ENCODE results near the gene TSPAN9. TPM values are rescaled to one million over a fixed set of nuclear protein-coding genes. Genes with fewer than 3 reads are reported as not detected.

TSPAN9 gene
- total and polyA plus RNA-seq, 2 donors from 2014 or later = 62.4 to 81.6 TPM

DNA sequence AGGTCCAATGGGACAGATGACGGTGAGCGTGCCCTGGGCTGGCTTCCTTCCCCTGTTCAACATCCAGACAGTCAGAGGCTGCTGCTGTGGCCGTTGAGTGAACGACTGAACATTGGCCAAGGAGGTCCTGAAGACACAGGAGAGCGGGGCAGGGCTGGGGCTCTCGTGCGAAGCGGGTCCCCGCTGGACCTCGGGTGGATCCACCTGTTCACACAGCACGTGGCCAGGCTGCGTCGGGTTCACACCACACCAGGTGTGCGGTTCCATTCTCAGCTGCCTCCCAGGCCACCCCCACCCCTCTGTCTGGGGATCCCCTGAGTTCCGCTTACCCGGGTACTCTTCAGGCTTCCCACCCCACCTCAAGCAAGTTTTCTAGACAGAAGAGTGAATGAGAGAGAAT, 214.8 kb downstream of the TSPAN9 start:
- Histone ChIP-seq H3K9me3 (ENCODE audit: control insufficient read depth in 2 of 3, insufficient read depth in 1 of 3, low read length in 3 of 3) (no peaks in the 10 kb centered on the region), H3K27me3 (ENCODE audit: control insufficient read depth, insufficient read depth, low read length) (no peaks in the 10 kb centered on the region), H3K36me3 (ENCODE audit: control insufficient read depth in 2 of 3, insufficient read depth in 3 of 3, low read length in 3 of 3) (peaks cover 0 to 14% (median 8%) of the 10 kb centered on the region in 3 donors), H3K9ac (ENCODE audit: low read length in 3 of 3) (no peak overlapping the region), H3K27ac (ENCODE audit: low read depth in 2 of 2, low read length in 2 of 2) (no peak overlapping the region), H3K4me3 (ENCODE audit: low read length in 3 of 3) (no peak overlapping the region), H3K4me1 (ENCODE audit: control insufficient read depth in 2 of 3, insufficient read depth in 2 of 3, low read depth in 1 of 3, low read length in 3 of 3) (peaks cover 0 to 13% (median 0%) of the 10 kb centered on the region in 3 donors)
- TF ChIP-seq, protein P1, sequence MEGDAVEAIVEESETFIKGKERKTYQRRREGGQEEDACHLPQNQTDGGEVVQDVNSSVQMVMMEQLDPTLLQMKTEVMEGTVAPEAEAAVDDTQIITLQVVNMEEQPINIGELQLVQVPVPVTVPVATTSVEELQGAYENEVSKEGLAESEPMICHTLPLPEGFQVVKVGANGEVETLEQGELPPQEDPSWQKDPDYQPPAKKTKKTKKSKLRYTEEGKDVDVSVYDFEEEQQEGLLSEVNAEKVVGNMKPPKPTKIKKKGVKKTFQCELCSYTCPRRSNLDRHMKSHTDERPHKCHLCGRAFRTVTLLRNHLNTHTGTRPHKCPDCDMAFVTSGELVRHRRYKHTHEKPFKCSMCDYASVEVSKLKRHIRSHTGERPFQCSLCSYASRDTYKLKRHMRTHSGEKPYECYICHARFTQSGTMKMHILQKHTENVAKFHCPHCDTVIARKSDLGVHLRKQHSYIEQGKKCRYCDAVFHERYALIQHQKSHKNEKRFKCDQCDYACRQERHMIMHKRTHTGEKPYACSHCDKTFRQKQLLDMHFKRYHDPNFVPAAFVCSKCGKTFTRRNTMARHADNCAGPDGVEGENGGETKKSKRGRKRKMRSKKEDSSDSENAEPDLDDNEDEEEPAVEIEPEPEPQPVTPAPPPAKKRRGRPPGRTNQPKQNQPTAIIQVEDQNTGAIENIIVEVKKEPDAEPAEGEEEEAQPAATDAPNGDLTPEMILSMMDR (IDR thresholded peaks at IDR 0.05; ENCODE audit: borderline replicate concordance, extremely low read depth, insufficient read depth) = no peak
- FAIRE-seq (no peak), DNase-seq (no peak)
- intact Hi-C loops (cut with DNase I) = no loop called here

DNA sequence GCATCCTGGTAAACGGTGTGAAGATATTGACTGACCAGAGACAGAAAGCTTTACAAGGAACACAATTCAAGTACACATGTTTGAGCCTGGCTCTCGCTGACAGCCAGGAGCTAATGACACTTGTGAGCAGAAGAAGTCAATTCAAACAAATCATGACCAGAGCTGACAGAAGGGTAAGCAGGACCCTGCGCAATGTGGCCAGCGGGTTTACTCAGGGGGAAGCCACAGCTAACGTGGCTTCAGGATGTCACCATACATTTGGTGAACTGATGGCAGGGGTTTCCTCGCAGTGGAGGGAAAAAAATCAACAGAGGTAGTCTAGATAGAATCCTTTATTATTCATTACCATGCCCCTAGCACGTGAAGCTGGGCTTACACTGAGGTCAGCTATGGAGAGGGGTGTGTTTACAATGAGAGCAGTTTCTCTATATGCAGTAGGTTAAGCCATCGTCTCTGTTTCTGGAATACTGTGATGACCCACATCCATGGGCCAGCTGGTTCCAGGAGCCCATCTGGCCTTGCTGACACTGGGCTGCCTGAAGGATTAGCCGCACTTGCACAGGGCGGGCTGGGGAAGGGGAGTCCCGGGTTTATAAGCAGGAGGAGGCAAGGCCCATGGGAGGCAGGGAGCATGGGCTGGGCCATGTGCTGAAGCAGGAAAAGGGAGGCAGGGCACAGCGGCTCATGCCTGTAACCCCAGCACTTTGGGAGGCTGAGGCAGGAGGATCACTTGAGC, 215.7 kb downstream of the TSPAN9 start:
- DNase-seq (no peak), FAIRE-seq (no peak)
- Histone ChIP-seq H3K27me3 (ENCODE audit: control insufficient read depth, insufficient read depth, low read length) (no peaks in the 10 kb centered on the region), H3K9me3 (ENCODE audit: control insufficient read depth in 2 of 3, insufficient read depth in 1 of 3, low read length in 3 of 3) (no peaks in the 10 kb centered on the region), H3K4me3 (ENCODE audit: low read length in 3 of 3) (no peak overlapping the region), H3K36me3 (ENCODE audit: control insufficient read depth in 2 of 3, insufficient read depth in 3 of 3, low read length in 3 of 3) (peaks cover 0 to 5% (median 5%) of the 10 kb centered on the region in 3 donors), H3K27ac (ENCODE audit: low read depth in 2 of 2, low read length in 2 of 2) (no peak overlapping the region), H3K4me1 (ENCODE audit: control insufficient read depth in 2 of 3, insufficient read depth in 2 of 3, low read depth in 1 of 3, low read length in 3 of 3) (peaks cover 0 to 13% (median 0%) of the 10 kb centered on the region in 3 donors), H3K9ac (ENCODE audit: low read length in 3 of 3) (no peak overlapping the region)
- TF ChIP-seq, protein P1 (IDR thresholded peaks at IDR 0.05; ENCODE audit: borderline replicate concordance, extremely low read depth, insufficient read depth) = no peak
- intact Hi-C loops (cut with DNase I) = no loop called here

DNA sequence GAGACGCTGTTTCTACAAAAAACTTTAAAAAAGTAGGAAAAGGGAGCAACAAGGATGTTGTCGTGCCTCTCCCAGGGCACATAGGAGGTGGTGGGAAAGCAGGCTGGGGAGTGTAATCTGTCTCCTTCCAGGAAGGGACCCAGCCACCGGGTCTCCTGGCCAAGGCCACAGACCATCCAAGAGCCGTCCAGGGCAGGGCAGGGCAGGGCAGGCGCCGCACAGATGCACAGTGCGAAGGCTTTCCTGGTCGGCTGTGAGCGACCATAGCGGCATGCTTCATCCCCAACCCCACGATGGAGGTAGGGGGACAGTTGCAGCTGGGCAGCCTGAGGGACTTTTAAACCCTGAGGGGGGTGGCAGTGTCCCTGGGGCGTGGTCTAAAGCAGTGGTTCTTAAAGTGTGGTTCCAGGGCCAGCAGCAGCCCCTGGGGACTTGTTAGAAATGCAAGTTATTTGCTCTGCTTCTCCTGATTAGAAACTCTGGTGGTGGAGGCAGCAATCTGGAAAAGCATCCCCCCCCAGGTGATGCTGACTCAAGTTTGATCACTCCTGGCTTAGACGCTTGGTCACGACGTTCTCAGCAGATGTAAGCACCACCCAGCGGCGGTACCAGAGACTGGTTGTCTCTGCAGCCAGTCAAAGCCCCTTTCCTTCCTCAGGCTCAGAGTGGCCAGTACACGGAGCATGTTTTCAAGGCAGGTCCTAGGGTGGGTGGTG, 216.4 kb downstream of the TSPAN9 start:
- Histone ChIP-seq H3K27ac (ENCODE audit: low read depth in 2 of 2, low read length in 2 of 2) (no peak overlapping the region), H3K4me1 (ENCODE audit: control insufficient read depth in 2 of 3, insufficient read depth in 2 of 3, low read depth in 1 of 3, low read length in 3 of 3) (peaks cover 0 to 13% (median 0%) of the 10 kb centered on the region in 3 donors), H3K9ac (ENCODE audit: low read length in 3 of 3) (no peak overlapping the region), H3K27me3 (ENCODE audit: control insufficient read depth, insufficient read depth, low read length) (no peaks in the 10 kb centered on the region), H3K9me3 (ENCODE audit: control insufficient read depth in 2 of 3, insufficient read depth in 1 of 3, low read length in 3 of 3) (no peaks in the 10 kb centered on the region), H3K36me3 (ENCODE audit: control insufficient read depth in 2 of 3, insufficient read depth in 3 of 3, low read length in 3 of 3) (peaks cover 0 to 4% (median 0%) of the 10 kb centered on the region in 3 donors), H3K4me3 (ENCODE audit: low read length in 3 of 3) (no peak overlapping the region)
- TF ChIP-seq, protein P1 (IDR thresholded peaks at IDR 0.05; ENCODE audit: borderline replicate concordance, extremely low read depth, insufficient read depth) = no peak
- intact Hi-C loops (cut with DNase I) = no loop called here
- FAIRE-seq (no peak), DNase-seq (no peak)
